WTC11 (cell line): ENCODE results near the gene POLE4. TPM values are rescaled to one million over a fixed set of nuclear protein-coding genes. Genes with fewer than 3 reads are reported as not detected.
A peak's percentile ranks its signal among the peaks of the same experiment; 100 is the strongest.

Experiments used
- ATAC-seq: fragments of 200-7000 bp; cut with Tn5 transposase; 2 replicates; pipeline ENCODE4 v1.10.0; 2021; ENCODE audit warnings: mild to moderate bottlenecking, moderate library complexity
- CTCF ChIA-PET: fragments of 300-600 bp; sonication (Branson Sonifier 250); formaldehyde crosslinking; loops from one replicate; lab custom pipeline; 2021; ENCODE audit warnings: antibody characterized with exemption; lab: Charles Lee
- POLR2A ChIA-PET: fragments of 350-600 bp; sonication (Branson Sonifier 250); formaldehyde crosslinking; loops from one replicate; lab custom pipeline; 2021; ENCODE audit warnings: antibody characterized with exemption; lab: Charles Lee
- DNase-seq: peaks from one replicate; pipeline ENCODE4 v3.0.0; 2021; ENCODE audit warnings: low spot score
- H3K27ac Mint-ChIP-seq: 2 replicates; pipeline ENCODE4 v1.8.0; 2021; ENCODE audit warnings: mixed read lengths
- H3K27me3 Mint-ChIP-seq: 2 replicates; pipeline ENCODE4 v1.8.0; 2021; ENCODE audit warnings: low read depth, mild to moderate bottlenecking, moderate library complexity, mixed read lengths
- H3K36me3 Mint-ChIP-seq: 2 replicates; pipeline ENCODE4 v1.8.0; 2021; ENCODE audit warnings: mixed read lengths
- H3K4me1 Mint-ChIP-seq: 2 replicates; pipeline ENCODE4 v1.8.0; 2022; ENCODE audit warnings: mixed read lengths
- H3K4me3 Mint-ChIP-seq: 2 replicates; pipeline ENCODE4 v1.8.0; 2021; ENCODE audit warnings: mild to moderate bottlenecking, moderate library complexity, mixed read lengths
- H3K9me3 Mint-ChIP-seq: 2 replicates; pipeline ENCODE4 v1.8.0; 2021; ENCODE audit warnings: mixed read lengths
- CBFB ChIP-seq: sonication (generic); formaldehyde crosslinking; IDR thresholded peaks from 2 replicates; pipeline ENCODE4 v1.8.1; 2022; ENCODE audit warnings: mild to moderate bottlenecking, low read depth, missing genetic modification reagents
- FOXP1 ChIP-seq: sonication (generic); formaldehyde crosslinking; IDR thresholded peaks from 2 replicates; pipeline ENCODE4 v1.8.0; 2022; ENCODE audit warnings: missing genetic modification reagents, mild to moderate bottlenecking, moderate library complexity, borderline replicate concordance
- GABPB1 ChIP-seq: sonication (generic); formaldehyde crosslinking; IDR thresholded peaks from 2 replicates; pipeline ENCODE4 v1.8.1; 2023; ENCODE audit warnings: mild to moderate bottlenecking, missing genetic modification reagents
- KAT7 ChIP-seq: sonication (generic); formaldehyde crosslinking; IDR thresholded peaks from 2 replicates; pipeline ENCODE4 v1.8.1; 2023; ENCODE audit warnings: missing genetic modification reagents, mild to moderate bottlenecking, borderline replicate concordance
- NFYB ChIP-seq: sonication (generic); formaldehyde crosslinking; conservative IDR thresholded peaks from 2 replicates; pipeline ENCODE4 v1.8.0; 2022; ENCODE audit warnings: low read depth, missing genetic modification reagents
- OVOL2 ChIP-seq: fragments of 250-450 bp; sonication (Bioruptor Pico); IDR thresholded peaks from 2 replicates; pipeline ENCODE4 v1.9.0; 2021; ENCODE audit warnings: mild to moderate bottlenecking, borderline replicate concordance
- SMAD3 ChIP-seq: sonication (generic); formaldehyde crosslinking; IDR thresholded peaks from 2 replicates; pipeline ENCODE4 v1.8.0; 2022; ENCODE audit warnings: missing genetic modification reagents, mild to moderate bottlenecking, borderline replicate concordance
- SP1 ChIP-seq: sonication (generic); formaldehyde crosslinking; conservative IDR thresholded peaks from 2 replicates; pipeline ENCODE4 v1.8.1; 2022; ENCODE audit warnings: missing genetic modification reagents
- ZBTB21 ChIP-seq: sonication (generic); formaldehyde crosslinking; IDR thresholded peaks from 2 replicates; pipeline ENCODE4 v1.8.1; 2023; ENCODE audit warnings: mild to moderate bottlenecking, missing genetic modification reagents, borderline replicate concordance
- ZNF121 ChIP-seq: sonication (generic); formaldehyde crosslinking; IDR thresholded peaks from 2 replicates; pipeline ENCODE4 v1.8.0; 2023; ENCODE audit warnings: missing genetic modification reagents
- ZNF423 ChIP-seq: fragments of 250-450 bp; sonication (Bioruptor Pico); IDR thresholded peaks from 2 replicates; pipeline ENCODE4 v2.1.2; 2022; ENCODE audit warnings: mild to moderate bottlenecking, moderate library complexity
- total RNA-seq: library from RNA; stranded (reverse); gene quantifications from 3 replicates; pipeline ENCODE4 v1.2.3, GENCODE V29; 2021
- TF ChIP-seq, protein P1 (sequence below): sonication (generic); formaldehyde crosslinking; conservative IDR thresholded peaks from 2 replicates; pipeline ENCODE4 v1.8.1; 2023; ENCODE audit warnings: mild to moderate bottlenecking, low read depth, missing genetic modification reagents, moderate library complexity
- TF ChIP-seq, protein P2 (sequence below): fragments of 250-450 bp; sonication (Bioruptor Pico); IDR thresholded peaks from 2 replicates; pipeline ENCODE4 v1.9.0; 2021; ENCODE audit warnings: moderate library complexity, mild to moderate bottlenecking, inconsistent platforms, borderline replicate concordance
- TF ChIP-seq, protein P3 (sequence below): fragments of 250-450 bp; sonication (Bioruptor Pico); IDR thresholded peaks from 2 replicates; pipeline ENCODE4 v2.1.2; 2022; ENCODE audit warnings: mild to moderate bottlenecking, moderate library complexity
- TF ChIP-seq, protein P4 (sequence below): sonication (generic); formaldehyde crosslinking; IDR thresholded peaks from 2 replicates; pipeline ENCODE4 v1.8.1; 2023; ENCODE audit warnings: mild to moderate bottlenecking, missing genetic modification reagents, moderate library complexity
- TF ChIP-seq, protein P5 (sequence below): sonication (generic); formaldehyde crosslinking; IDR thresholded peaks from 2 replicates; pipeline ENCODE4 v1.8.0; 2022; ENCODE audit warnings: mild to moderate bottlenecking, missing genetic modification reagents
- TF ChIP-seq, protein P6 (sequence below): sonication (generic); formaldehyde crosslinking; IDR thresholded peaks from 2 replicates; pipeline ENCODE4 v1.8.0; 2023; ENCODE audit warnings: mild to moderate bottlenecking, missing genetic modification reagents

The POLE4 gene
- total RNA-seq, 1 experiment from 2014 or later = 31.5 TPM

DNA sequence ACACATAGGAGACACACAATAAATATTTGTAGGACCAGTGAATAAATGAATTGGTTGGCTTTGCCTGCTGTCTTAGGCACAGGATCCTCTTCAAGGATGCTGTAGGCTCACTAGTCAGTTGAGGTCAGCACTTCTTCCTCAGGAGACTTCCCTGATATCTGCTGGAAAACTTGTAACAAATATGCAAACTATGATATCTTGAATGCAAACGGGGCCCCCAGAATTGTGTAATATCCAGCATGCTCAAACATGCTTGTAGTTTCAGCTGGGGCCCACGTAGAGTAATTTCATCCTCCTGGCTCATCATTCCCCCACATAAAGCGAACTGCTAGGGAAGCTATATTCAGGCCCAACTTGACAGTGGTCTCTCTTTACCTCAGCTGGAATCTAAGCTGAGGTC, 43.6 kb downstream of the POLE4 start (continued):
- TF ChIP-seq SP1 (CRISPR knock-in tag) = no peak
- no peak for TF ChIP-seq OVOL2 (CRISPR knock-in tag)
- TF ChIP-seq, protein P1, sequence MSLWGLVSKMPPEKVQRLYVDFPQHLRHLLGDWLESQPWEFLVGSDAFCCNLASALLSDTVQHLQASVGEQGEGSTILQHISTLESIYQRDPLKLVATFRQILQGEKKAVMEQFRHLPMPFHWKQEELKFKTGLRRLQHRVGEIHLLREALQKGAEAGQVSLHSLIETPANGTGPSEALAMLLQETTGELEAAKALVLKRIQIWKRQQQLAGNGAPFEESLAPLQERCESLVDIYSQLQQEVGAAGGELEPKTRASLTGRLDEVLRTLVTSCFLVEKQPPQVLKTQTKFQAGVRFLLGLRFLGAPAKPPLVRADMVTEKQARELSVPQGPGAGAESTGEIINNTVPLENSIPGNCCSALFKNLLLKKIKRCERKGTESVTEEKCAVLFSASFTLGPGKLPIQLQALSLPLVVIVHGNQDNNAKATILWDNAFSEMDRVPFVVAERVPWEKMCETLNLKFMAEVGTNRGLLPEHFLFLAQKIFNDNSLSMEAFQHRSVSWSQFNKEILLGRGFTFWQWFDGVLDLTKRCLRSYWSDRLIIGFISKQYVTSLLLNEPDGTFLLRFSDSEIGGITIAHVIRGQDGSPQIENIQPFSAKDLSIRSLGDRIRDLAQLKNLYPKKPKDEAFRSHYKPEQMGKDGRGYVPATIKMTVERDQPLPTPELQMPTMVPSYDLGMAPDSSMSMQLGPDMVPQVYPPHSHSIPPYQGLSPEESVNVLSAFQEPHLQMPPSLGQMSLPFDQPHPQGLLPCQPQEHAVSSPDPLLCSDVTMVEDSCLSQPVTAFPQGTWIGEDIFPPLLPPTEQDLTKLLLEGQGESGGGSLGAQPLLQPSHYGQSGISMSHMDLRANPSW (CRISPR knock-in tag) = no peak
- TF ChIP-seq NFYB = no peak
- TF ChIP-seq ZNF121 (CRISPR knock-in tag) = no peak
- no peak for TF ChIP-seq FOXP1 (CRISPR knock-in tag)
- no peak for TF ChIP-seq ZBTB21 (CRISPR knock-in tag)
- TF ChIP-seq, protein P2, sequence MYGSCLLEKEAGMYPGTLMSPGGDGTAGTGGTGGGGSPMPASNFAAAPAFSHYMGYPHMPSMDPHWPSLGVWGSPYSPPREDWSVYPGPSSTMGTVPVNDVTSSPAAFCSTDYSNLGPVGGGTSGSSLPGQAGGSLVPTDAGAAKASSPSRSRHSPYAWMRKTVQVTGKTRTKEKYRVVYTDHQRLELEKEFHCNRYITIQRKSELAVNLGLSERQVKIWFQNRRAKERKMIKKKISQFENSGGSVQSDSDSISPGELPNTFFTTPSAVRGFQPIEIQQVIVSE = no peak
- no peak for TF ChIP-seq SMAD3 (CRISPR knock-in tag)
- TF ChIP-seq CBFB (CRISPR knock-in tag) = no peak
- TF ChIP-seq KAT7 (CRISPR knock-in tag) = no peak

DNA sequence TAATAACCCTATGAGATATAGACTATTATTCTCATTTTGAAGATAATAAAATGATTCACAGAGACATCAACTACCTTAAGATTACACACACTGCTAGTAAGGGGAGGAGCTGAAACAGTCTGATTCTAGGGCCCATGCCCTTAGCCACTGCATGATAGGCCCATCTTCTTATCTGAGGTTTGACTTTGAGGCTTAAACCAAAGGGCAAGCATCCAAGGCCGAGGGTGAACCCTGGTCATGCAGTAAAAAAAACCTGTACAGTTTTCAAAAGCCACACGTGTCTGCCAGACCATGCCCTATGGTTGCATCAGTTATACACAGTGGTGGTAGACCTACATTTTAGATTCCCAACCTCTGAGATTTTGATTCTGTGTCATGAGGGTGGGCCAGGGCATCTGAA, 44.8 kb downstream of the POLE4 start:
- CTCF ChIA-PET = no interaction called here
- no peak overlapping the region for H3K27ac Mint-ChIP-seq
- POLR2A ChIA-PET = no interaction called here

DNA sequence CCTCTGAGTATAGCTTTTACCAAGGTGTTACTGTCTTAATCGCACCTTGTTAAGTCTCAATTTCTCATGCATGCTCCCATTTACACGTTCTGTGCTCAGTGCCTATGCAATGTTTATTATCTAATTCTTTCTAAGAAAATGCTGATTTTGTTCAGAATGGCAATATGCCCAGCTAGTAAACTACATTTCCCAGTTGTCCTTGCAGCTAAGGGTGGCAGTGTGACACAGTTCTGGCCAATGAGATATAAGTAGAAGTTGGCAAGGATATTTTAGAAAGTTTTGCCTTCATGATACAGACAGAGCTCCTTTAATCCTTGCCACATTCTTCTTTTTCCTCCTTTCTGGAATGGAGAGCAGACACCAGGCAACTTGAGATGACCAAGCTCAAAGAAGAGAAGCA, 45.3 kb downstream of the POLE4 start:
- Mint-ChIP-seq H3K27me3 (no peaks in the 10 kb centered on the region), H3K9me3 (peaks cover 7% of the 10 kb centered on the region), H3K4me3 (no peak overlapping the region), H3K4me1 (no peaks in the 10 kb centered on the region), H3K27ac (no peak overlapping the region), H3K36me3 (peaks cover 1% of the 10 kb centered on the region; the same call in 1 of the 2 replicates)
- DNase-seq (no peak), ATAC-seq (peak; percentile 38; the same call in 1 of the 2 replicates)
- ChIA-PET CTCF (no interaction called here), POLR2A (interaction anchor here (0.7 kb wide), 1 partner anchor 9 kb away, joined by 3 read pairs; no protein-coding TSS in a partner anchor)
- TF ChIP-seq, protein P3, sequence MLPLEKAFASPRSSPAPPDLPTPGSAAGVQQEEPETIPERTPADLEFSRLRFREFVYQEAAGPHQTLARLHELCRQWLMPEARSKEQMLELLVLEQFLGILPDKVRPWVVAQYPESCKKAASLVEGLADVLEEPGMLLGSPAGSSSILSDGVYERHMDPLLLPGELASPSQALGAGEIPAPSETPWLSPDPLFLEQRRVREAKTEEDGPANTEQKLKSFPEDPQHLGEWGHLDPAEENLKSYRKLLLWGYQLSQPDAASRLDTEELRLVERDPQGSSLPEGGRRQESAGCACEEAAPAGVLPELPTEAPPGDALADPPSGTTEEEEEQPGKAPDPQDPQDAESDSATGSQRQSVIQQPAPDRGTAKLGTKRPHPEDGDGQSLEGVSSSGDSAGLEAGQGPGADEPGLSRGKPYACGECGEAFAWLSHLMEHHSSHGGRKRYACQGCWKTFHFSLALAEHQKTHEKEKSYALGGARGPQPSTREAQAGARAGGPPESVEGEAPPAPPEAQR (CRISPR knock-in tag) = no peak
- TF ChIP-seq, protein P4, sequence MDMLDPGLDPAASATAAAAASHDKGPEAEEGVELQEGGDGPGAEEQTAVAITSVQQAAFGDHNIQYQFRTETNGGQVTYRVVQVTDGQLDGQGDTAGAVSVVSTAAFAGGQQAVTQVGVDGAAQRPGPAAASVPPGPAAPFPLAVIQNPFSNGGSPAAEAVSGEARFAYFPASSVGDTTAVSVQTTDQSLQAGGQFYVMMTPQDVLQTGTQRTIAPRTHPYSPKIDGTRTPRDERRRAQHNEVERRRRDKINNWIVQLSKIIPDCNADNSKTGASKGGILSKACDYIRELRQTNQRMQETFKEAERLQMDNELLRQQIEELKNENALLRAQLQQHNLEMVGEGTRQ (CRISPR knock-in tag) = peak; percentile 78
- TF ChIP-seq, protein P5, sequence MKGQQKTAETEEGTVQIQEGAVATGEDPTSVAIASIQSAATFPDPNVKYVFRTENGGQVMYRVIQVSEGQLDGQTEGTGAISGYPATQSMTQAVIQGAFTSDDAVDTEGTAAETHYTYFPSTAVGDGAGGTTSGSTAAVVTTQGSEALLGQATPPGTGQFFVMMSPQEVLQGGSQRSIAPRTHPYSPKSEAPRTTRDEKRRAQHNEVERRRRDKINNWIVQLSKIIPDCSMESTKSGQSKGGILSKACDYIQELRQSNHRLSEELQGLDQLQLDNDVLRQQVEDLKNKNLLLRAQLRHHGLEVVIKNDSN (CRISPR knock-in tag) = peak; percentile 78; the same call in 1 of the 2 replicates

More for the DNA sequence above, 44.8 kb downstream of the POLE4 start:
- TF ChIP-seq GABPB1 (CRISPR knock-in tag) (peak; percentile 20; the same call in 1 of the 2 replicates), ZNF423 (CRISPR knock-in tag) (no peak)
- TF ChIP-seq, protein P6, sequence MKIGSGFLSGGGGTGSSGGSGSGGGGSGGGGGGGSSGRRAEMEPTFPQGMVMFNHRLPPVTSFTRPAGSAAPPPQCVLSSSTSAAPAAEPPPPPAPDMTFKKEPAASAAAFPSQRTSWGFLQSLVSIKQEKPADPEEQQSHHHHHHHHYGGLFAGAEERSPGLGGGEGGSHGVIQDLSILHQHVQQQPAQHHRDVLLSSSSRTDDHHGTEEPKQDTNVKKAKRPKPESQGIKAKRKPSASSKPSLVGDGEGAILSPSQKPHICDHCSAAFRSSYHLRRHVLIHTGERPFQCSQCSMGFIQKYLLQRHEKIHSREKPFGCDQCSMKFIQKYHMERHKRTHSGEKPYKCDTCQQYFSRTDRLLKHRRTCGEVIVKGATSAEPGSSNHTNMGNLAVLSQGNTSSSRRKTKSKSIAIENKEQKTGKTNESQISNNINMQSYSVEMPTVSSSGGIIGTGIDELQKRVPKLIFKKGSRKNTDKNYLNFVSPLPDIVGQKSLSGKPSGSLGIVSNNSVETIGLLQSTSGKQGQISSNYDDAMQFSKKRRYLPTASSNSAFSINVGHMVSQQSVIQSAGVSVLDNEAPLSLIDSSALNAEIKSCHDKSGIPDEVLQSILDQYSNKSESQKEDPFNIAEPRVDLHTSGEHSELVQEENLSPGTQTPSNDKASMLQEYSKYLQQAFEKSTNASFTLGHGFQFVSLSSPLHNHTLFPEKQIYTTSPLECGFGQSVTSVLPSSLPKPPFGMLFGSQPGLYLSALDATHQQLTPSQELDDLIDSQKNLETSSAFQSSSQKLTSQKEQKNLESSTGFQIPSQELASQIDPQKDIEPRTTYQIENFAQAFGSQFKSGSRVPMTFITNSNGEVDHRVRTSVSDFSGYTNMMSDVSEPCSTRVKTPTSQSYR (CRISPR knock-in tag) = no peak
- ATAC-seq (no peak), DNase-seq (no peak)
- Mint-ChIP-seq H3K9me3 (peaks cover 12% of the 10 kb centered on the region), H3K27me3 (no peaks in the 10 kb centered on the region), H3K36me3 (peaks cover 6% of the 10 kb centered on the region), H3K4me3 (no peak overlapping the region), H3K4me1 (no peaks in the 10 kb centered on the region)
